SK-N-SH (cell line): ENCODE results near the gene RFX3. TPM values are rescaled to one million over a fixed set of nuclear protein-coding genes. Genes with fewer than 3 reads are reported as not detected.

ENCODE experiments used
- CTCF ChIA-PET: fragments of 300-600, 350-600 bp; formaldehyde crosslinking; extraction: SDS; loops from one replicate; lab custom pipeline; 2021; lab: Yijun Ruan, JAX
- POLR2A ChIA-PET: fragments of 350-600 bp; sonication (Branson Sonifier 250); formaldehyde crosslinking; extraction: SDS; loops from one replicate; lab custom pipeline; 2020; ENCODE audit warnings: antibody characterized with exemption, inconsistent platforms; lab: Yijun Ruan, JAX
- DNase-seq: peaks from one replicate; pipeline ENCODE4 v3.0.0; 2012
- H2AFZ ChIP-seq: fragments of 200-600 bp; sonication (generic); 2 replicates; pipeline ENCODE4 v1.8.1; 2016; ENCODE audit warnings: antibody characterized with exemption, mild to moderate bottlenecking, low read depth
- H3F3A ChIP-seq: fragments of 200-600 bp; sonication (generic); replicated peaks from 2 replicates; pipeline ENCODE3; 2016; ENCODE audit warnings: antibody characterized with exemption, mild to moderate bottlenecking; ENCODE audit not compliant: insufficient read depth
- H3K27ac ChIP-seq, 2 experiments: fragments of 200-500 bp in 1 of 2; fragments of 200-600 bp in 1 of 2; sonication (Bioruptor generic) in 1 of 2; sonication (generic), shearing (Covaris generic) in 1 of 2; 2 replicates each; pipeline versions ENCODE4 v1.5.1 to v1.6.1; 2014 to 2016; ENCODE audit warnings: low read depth in 2 of 2, inconsistent platforms in 1 of 2, low read length in 1 of 2, mild to moderate bottlenecking in 1 of 2, mixed read lengths in 1 of 2
- H3K27me3 ChIP-seq: fragments of 200-600 bp; sonication (generic), shearing (Covaris generic); 2 replicates; pipeline ENCODE4 v1.6.1; 2016; ENCODE audit warnings: mixed run types; ENCODE audit not compliant: insufficient read depth
- H3K36me3 ChIP-seq, 2 experiments: fragments of 200-500 bp in 1 of 2; fragments of 200-600 bp in 1 of 2; sonication (Bioruptor generic) in 1 of 2; sonication (generic) in 1 of 2; replicated peaks in 1 of 2; 2 replicates each; pipeline versions ENCODE3 to v1.5.1; 2014 to 2016; ENCODE audit warnings: low read length in 1 of 2, mild to moderate bottlenecking in 1 of 2; ENCODE audit not compliant: insufficient read depth in 2 of 2, control insufficient read depth in 1 of 2
- H3K4me1 ChIP-seq, 2 experiments: fragments of 200-500 bp in 1 of 2; fragments of 200-600 bp in 1 of 2; sonication (Bioruptor generic) in 1 of 2; sonication (generic), shearing (Covaris generic) in 1 of 2; 2 replicates each; pipeline versions ENCODE4 v1.5.1 to v1.6.1; 2014 to 2016; ENCODE audit warnings: low read depth in 1 of 2, low read length in 1 of 2, mixed run types in 1 of 2; ENCODE audit not compliant: insufficient read depth in 2 of 2, control insufficient read depth in 1 of 2
- H3K4me2 ChIP-seq: fragments of 200-600 bp; sonication (generic), shearing (Covaris generic); 2 replicates; pipeline ENCODE4 v1.6.1; 2017; ENCODE audit warnings: mixed run types
- H3K4me3 ChIP-seq, 2 experiments: fragments of 200-500 bp in 1 of 2; fragments of 200-600 bp in 1 of 2; sonication (Bioruptor generic) in 1 of 2; sonication (generic), shearing (Covaris generic) in 1 of 2; 2 replicates each; pipeline versions ENCODE4 v1.5.1 to v1.8.1; 2014 to 2016; ENCODE audit warnings: low read depth in 2 of 2, inconsistent platforms in 1 of 2, low read length in 1 of 2, mild to moderate bottlenecking in 1 of 2, mixed read lengths in 1 of 2, moderate library complexity in 1 of 2
- H3K79me2 ChIP-seq: fragments of 200-600 bp; sonication (generic); 2 replicates; pipeline ENCODE4 v1.8.1; 2017; ENCODE audit warnings: mild to moderate bottlenecking; ENCODE audit not compliant: insufficient read depth
- H3K9ac ChIP-seq: fragments of 200-600 bp; sonication (generic); 2 replicates; pipeline ENCODE4 v1.6.1; 2017; ENCODE audit warnings: mixed run types
- H3K9me2 ChIP-seq: fragments of 200-600 bp; sonication (generic); 2 replicates; pipeline ENCODE4 v1.6.1; 2017; ENCODE audit warnings: mixed run types
- H3K9me3 ChIP-seq: fragments of 200-600 bp; sonication (generic); 2 replicates; pipeline ENCODE4 v1.6.1; 2017; ENCODE audit warnings: mixed run types, mild to moderate bottlenecking, moderate library complexity
- H4K20me1 ChIP-seq: fragments of 200-600 bp; sonication (generic); 2 replicates; pipeline ENCODE4 v1.6.1; 2017; ENCODE audit warnings: mild to moderate bottlenecking, mixed run types; ENCODE audit not compliant: insufficient read depth
- CHD2 ChIP-seq: fragments of 150-350 bp; IDR thresholded peaks from 2 replicates; pipeline ENCODE4 v1.6.1; 2018; ENCODE audit warnings: low read length; ENCODE audit not compliant: partially characterized antibody
- CTCF ChIP-seq: fragments of 200-600 bp; sonication (generic); IDR thresholded peaks from 2 replicates; pipeline ENCODE4 v1.6.1; 2017; ENCODE audit warnings: antibody characterized with exemption, mild to moderate bottlenecking, moderate library complexity
- FOSL2 ChIP-seq: IDR thresholded peaks from 2 replicates; pipeline ENCODE4 v1.4.0; 2012; ENCODE audit warnings: low read depth, mild to moderate bottlenecking, moderate library complexity, borderline replicate concordance
- FOXJ3 ChIP-seq: sonication (generic); formaldehyde crosslinking; IDR thresholded peaks from 2 replicates; pipeline ENCODE4 v1.5.1; 2020; ENCODE audit warnings: mild to moderate bottlenecking, missing genetic modification reagents
- FOXM1 ChIP-seq: IDR thresholded peaks from 2 replicates; pipeline ENCODE4 v1.4.0; 2012; ENCODE audit warnings: low read depth, mild to moderate bottlenecking
- GATA2 ChIP-seq: sonication (generic); formaldehyde crosslinking; IDR thresholded peaks from 2 replicates; pipeline ENCODE4 v1.5.0; 2020; ENCODE audit warnings: mild to moderate bottlenecking, missing genetic modification reagents
- MEF2A ChIP-seq: IDR thresholded peaks from 2 replicates; pipeline ENCODE4 v1.4.0; 2012; ENCODE audit warnings: low read depth, borderline replicate concordance
- PBX3 ChIP-seq: IDR thresholded peaks from 2 replicates; pipeline ENCODE4; 2012
- SIN3A ChIP-seq: IDR thresholded peaks from 2 replicates; pipeline ENCODE4 v1.6.1; 2012; ENCODE audit warnings: low read depth, mild to moderate bottlenecking, low read length, moderate library complexity, borderline replicate concordance
- SMC3 ChIP-seq: IDR thresholded peaks from 2 replicates; pipeline ENCODE4 v1.6.1; 2012; ENCODE audit warnings: low read depth, low read length, improper control_type of control experiment
- TCF12 ChIP-seq: IDR thresholded peaks from 2 replicates; pipeline ENCODE4 v1.4.0; 2012
- USF2 ChIP-seq: fragments of 150-350 bp; IDR thresholded peaks from 2 replicates; pipeline ENCODE4 v1.6.1; 2017; ENCODE audit warnings: antibody characterized with exemption, low read length, low read depth, borderline replicate concordance
- YY1 ChIP-seq: IDR thresholded peaks from 2 replicates; pipeline ENCODE4 v1.4.0; 2012; ENCODE audit warnings: low read depth, mild to moderate bottlenecking
- ZBTB33 ChIP-seq: IDR thresholded peaks from 2 replicates; pipeline ENCODE4 v1.4.0; 2012; ENCODE audit warnings: low read depth, borderline replicate concordance
- WGBS: methylation state at CpG from one replicate; pipeline ENCODE4 v1.1.6; 2017; ENCODE audit warnings: low lambda C conversion rate; 5-methylcytosine and 5-hydroxymethylcytosine counted together
- polyA plus RNA-seq, 3 experiments: library from polyadenylated mRNA; depleted of rRNA; stranded (reverse); fragments of >200 nt; gene quantifications; 2 replicates each; pipeline ENCODE4 v1.2.3, GENCODE V29; 2012

Gene RFX3
- polyA plus RNA-seq, 1 of the 3 experiments (the other 2 are of a cell fraction): 1.7 TPM

- TF ChIP-seq SIN3A: no peak
- no peak for TF ChIP-seq GATA2 (CRISPR knock-in tag)
- no peak for TF ChIP-seq CHD2
- TF ChIP-seq FOXM1: no peak
- no peak for TF ChIP-seq SMC3
Observed at GRCh38 chr9:3401221-3401954, 124.4 kb downstream of the RFX3 start (continued).

GRCh38 chr9:3398232-3398648 lies 127.6 kb downstream of the RFX3 start:
- Histone ChIP-seq H3K9ac (no peak overlapping the region), H3K79me2 (no peaks in the 10 kb centered on the region), H3K9me2 (no peaks in the 10 kb centered on the region), H3K4me2 (no peak overlapping the region), H3F3A (no peaks in the 10 kb centered on the region), H2AFZ (no peak overlapping the region), H3K4me1 (no peaks in the 10 kb centered on the region), H3K9me3 (no peaks in the 10 kb centered on the region), H3K27me3 (no peaks in the 10 kb centered on the region), H3K36me3 (peaks cover 0 to 10% of the 10 kb centered on the region in 2 experiments), H3K4me3 (no peak overlapping the region), H4K20me1 (no peaks in the 10 kb centered on the region), H3K27ac (no peak overlapping the region)
- WGBS: 92% methylated on average over 2 of the region's 2 CpGs
- DNase-seq: no peak
- ChIA-PET CTCF (no interaction called here), POLR2A (no interaction called here)
- TF ChIP-seq FOSL2 (no peak), SMC3 (no peak), GATA2 (CRISPR knock-in tag) (no peak), TCF12 (no peak), ZBTB33 (no peak), YY1 (no peak), MEF2A (no peak), PBX3 (no peak), FOXJ3 (no peak), USF2 (no peak), FOXM1 (no peak), CTCF (no peak)
- TF ChIP-seq, all 33 proteins: peak for 0
